Fibroblast of pulmonary artery (primary cell): Measurements from ENCODE around the gene PRAMEF15.
"Not testable (repeated sequence)": the region's sequence is repeated elsewhere in the genome, so short reads cannot be mapped to it uniquely, and the experiment has no call there.

Experiments used
- DNase-seq: peaks from one replicate; pipeline ENCODE4 v3.0.0-alpha.2; 2010; ENCODE audit warnings: low read depth
- H3K4me3 ChIP-seq: replicated peaks from 2 replicates; pipeline ENCODE4 v1.5.1; 2011; ENCODE audit warnings: low read depth, mild to moderate bottlenecking, control low read depth, low read length, moderate library complexity
- CTCF ChIP-seq: IDR thresholded peaks from 2 replicates; pipeline ENCODE4 v1.5.1; 2011; ENCODE audit warnings: mild to moderate bottlenecking, control low read depth, low read length, inconsistent platforms; ENCODE audit errors: missing control alignments

Gene PRAMEF15

GRCh38 chr1:13315281-13315680 lies at the start of gene PRAMEF15:
PRAMEF15 (plus strand) TSS chr1:13315581; CDS start chr1:13318408, 2,827 bp downstream.
- DNase-seq, H3K4me3 ChIP-seq: not testable (repeated sequence)

GRCh38 chr1:13277016-13277415 lies 38.4 kb upstream of the PRAMEF15 start:
- not testable (repeated sequence) for DNase-seq, H3K4me3 ChIP-seq

- DNase-seq, H3K4me3 ChIP-seq: not testable (repeated sequence)
These were observed 35.8 kb upstream of the PRAMEF15 start for GRCh38 chr1:13279617-13280016.

- H3K4me3 ChIP-seq, DNase-seq: not testable (repeated sequence)
These were observed 30.3 kb upstream of the PRAMEF15 start, which contains the start of gene PRAMEF8 for GRCh38 chr1:13285037-13285436. PRAMEF8 (minus strand) TSS chr1:13285137; CDS start chr1:13284091, 1,046 bp downstream.

GRCh38 chr1:13289030-13289429 lies 26.4 kb upstream of the PRAMEF15 start:
- not testable (repeated sequence) for H3K4me3 ChIP-seq

GRCh38 chr1:13297216-13297931 lies 18.0 kb upstream of the PRAMEF15 start:
- H3K4me3 ChIP-seq, DNase-seq: not testable (repeated sequence)

More at GRCh38 chr1:13289030-13289429, 26.4 kb upstream of the PRAMEF15 start:
- not testable (repeated sequence) for DNase-seq

GRCh38 chr1:13298699-13299098 lies 16.7 kb upstream of the PRAMEF15 start:
- not testable (repeated sequence) for H3K4me3 ChIP-seq, DNase-seq

GRCh38 chr1:13302197-13302596 lies 13.2 kb upstream of the PRAMEF15 start:
- DNase-seq, H3K4me3 ChIP-seq: not testable (repeated sequence)

- H3K4me3 ChIP-seq, DNase-seq: not testable (repeated sequence)
These were observed 12.1 kb upstream of the PRAMEF15 start, which contains the start of gene PRAMEF33 for GRCh38 chr1:13303239-13303638. PRAMEF33 (plus strand) TSS chr1:13303539; CDS start chr1:13305955, 2,416 bp downstream.

GRCh38 chr1:13342496-13342895 lies 27.1 kb downstream of the PRAMEF15 start:
- DNase-seq, H3K4me3 ChIP-seq: not testable (repeated sequence)

- H3K4me3 ChIP-seq, DNase-seq: not testable (repeated sequence)
These were observed 31.7 kb downstream of the PRAMEF15 start, which contains the start of gene PRAMEF14 for GRCh38 chr1:13347034-13347433. PRAMEF14 (minus strand) TSS chr1:13347134; CDS start chr1:13345314, 1,820 bp downstream.

GRCh38 chr1:13353476-13353875 lies 38.1 kb downstream of the PRAMEF15 start:
- not testable (repeated sequence) for H3K4me3 ChIP-seq
- DNase-seq = peak; percentile 1

- DNase-seq, H3K4me3 ChIP-seq: not testable (repeated sequence)
These were observed 39.1 kb downstream of the PRAMEF15 start for GRCh38 chr1:13354475-13354874.

- DNase-seq = peak; percentile 65
- TF ChIP-seq CTCF = peak; percentile 47
- not testable (repeated sequence) for H3K4me3 ChIP-seq
These were observed 41.4 kb downstream of the PRAMEF15 start for GRCh38 chr1:13356774-13357173.

GRCh38 chr1:13362364-13362763 lies 47.0 kb downstream of the PRAMEF15 start:
- not testable (repeated sequence) for DNase-seq

GRCh38 chr1:13364928-13365327 lies 49.5 kb downstream of the PRAMEF15 start:
- DNase-seq, H3K4me3 ChIP-seq: not testable (repeated sequence)

More at GRCh38 chr1:13362364-13362763, 47.0 kb downstream of the PRAMEF15 start:
- H3K4me3 ChIP-seq = not testable (repeated sequence)

GRCh38 chr1:13366536-13366935 lies 51.2 kb downstream of the PRAMEF15 start:
- H3K4me3 ChIP-seq, DNase-seq: not testable (repeated sequence)

GRCh38 chr1:13368544-13368943 lies 53.2 kb downstream of the PRAMEF15 start:
- H3K4me3 ChIP-seq, DNase-seq: not testable (repeated sequence)
